Keratinocyte (primary cell): ENCODE data around the gene EPHA6.

Source experiments
- EZH2 ChIP-seq: IDR thresholded peaks from one replicate; pipeline ENCODE4 v1.6.1; 2012; ENCODE audit warnings: inconsistent platforms, mild to moderate bottlenecking, low read length, moderate library complexity
- TF ChIP-seq, protein P1 (sequence below), 3 experiments: IDR thresholded peaks in 1 of 3; conservative IDR thresholded peaks in 1 of 3; optimal IDR thresholded peaks in 1 of 3; 2 replicates in 2 of 3; 3 replicates in 1 of 3; pipeline versions ENCODE3 to v1.5.1; 2011; ENCODE audit warnings: low read length in 3 of 3, mild to moderate bottlenecking in 3 of 3, moderate library complexity in 2 of 3, control low read depth in 1 of 3, inconsistent platforms in 1 of 3; ENCODE audit not compliant: insufficient read depth in 2 of 3; ENCODE audit errors: extremely low read depth in 1 of 3

DNA sequence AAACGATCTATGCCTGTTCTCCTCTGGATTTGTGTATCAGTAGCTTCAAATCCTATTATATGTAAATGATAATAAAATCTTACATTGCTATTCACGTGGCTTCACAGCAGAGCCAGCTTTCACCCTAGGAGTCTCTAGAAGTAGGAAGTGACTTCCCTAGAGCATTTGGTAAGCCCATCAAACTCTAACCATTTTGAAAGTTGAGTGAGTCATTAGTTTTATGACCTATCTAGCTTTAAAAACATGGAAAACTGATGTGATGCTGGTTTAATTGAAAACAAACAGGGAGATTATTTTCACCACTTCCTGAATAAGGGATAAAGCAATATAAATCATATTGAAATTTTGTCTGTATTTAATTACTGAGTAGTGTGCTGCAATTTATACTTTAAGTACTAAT is 275.2 kb downstream of the EPHA6 start:
- TF ChIP-seq, protein P1, sequence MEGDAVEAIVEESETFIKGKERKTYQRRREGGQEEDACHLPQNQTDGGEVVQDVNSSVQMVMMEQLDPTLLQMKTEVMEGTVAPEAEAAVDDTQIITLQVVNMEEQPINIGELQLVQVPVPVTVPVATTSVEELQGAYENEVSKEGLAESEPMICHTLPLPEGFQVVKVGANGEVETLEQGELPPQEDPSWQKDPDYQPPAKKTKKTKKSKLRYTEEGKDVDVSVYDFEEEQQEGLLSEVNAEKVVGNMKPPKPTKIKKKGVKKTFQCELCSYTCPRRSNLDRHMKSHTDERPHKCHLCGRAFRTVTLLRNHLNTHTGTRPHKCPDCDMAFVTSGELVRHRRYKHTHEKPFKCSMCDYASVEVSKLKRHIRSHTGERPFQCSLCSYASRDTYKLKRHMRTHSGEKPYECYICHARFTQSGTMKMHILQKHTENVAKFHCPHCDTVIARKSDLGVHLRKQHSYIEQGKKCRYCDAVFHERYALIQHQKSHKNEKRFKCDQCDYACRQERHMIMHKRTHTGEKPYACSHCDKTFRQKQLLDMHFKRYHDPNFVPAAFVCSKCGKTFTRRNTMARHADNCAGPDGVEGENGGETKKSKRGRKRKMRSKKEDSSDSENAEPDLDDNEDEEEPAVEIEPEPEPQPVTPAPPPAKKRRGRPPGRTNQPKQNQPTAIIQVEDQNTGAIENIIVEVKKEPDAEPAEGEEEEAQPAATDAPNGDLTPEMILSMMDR (optimal IDR thresholded peaks at IDR 0.05 in 1 of 3, IDR thresholded peaks at IDR 0.05 in 1 of 3, conservative IDR thresholded peaks at IDR 0.05 in 1 of 3; ENCODE audit: extremely low read depth in 1 of 3, insufficient read depth in 2 of 3, low read length in 3 of 3), result no peak
- TF ChIP-seq EZH2, result no peak
